Measurements from ENCODE around the gene INSR.
"Not testable (repeated sequence)": the region's sequence is repeated elsewhere in the genome, so short reads cannot be mapped to it uniquely, and the experiment has no call there.

Gene INSR

GRCh38 chr19:7188698-7189629 lies 105.2 kb downstream of the INSR start:
- no peak for DNase-seq

DNA sequence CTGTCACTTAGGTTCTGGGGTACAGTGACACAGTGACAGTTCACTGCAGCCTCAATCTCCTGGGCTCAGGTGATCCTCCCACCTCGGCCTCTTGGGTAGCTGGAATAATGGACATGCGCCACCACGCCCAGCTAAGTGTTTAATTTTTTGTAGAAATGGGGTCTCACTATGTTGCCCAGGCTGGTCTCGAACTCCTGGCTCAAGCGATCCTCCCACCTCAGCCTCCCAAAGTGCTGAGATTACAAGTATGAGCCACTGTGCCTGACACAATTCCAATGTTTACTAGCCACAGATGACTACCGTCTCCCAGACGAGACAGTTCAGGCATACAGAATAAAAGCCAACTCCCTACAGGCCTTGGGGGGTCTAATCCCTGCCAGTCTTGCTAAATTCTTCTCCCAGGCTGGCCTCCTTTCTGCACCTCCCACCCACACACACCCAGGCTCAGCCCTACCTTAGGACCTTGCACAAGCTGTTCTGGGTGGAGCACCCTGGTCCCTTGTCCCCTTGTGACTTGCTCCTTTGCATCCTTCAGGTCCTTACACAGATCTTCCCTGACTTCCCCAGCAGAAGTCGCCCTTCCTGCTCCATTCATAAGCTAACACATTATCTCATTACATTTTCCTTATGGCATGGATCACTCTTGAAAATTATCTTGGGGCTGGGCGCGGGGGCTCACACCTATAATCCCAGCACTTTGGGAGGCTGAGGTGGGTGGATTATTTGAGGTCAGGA lies 106.4 kb downstream of the INSR start:
- no peak for DNase-seq

DNA sequence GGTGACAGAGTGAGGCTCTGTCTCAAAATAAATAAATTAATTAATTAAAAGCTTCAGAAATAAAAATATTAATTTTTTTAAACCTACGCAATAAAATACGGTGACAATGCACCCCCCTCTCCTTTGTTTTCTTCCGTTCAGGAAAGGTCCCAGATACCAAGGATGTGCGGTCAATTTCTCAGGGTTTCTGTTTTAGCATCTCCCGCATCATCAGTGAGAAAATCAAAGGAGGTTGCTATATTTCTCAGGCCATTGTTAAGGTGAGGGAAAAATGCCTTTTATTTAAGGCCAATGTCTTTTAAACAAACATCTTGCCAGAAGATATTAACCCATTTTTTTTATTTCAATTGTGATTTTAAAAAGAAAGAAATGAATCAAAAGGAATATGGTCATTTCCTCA lies 111.7 kb downstream of the INSR start:
- DNase-seq: no peak

DNA sequence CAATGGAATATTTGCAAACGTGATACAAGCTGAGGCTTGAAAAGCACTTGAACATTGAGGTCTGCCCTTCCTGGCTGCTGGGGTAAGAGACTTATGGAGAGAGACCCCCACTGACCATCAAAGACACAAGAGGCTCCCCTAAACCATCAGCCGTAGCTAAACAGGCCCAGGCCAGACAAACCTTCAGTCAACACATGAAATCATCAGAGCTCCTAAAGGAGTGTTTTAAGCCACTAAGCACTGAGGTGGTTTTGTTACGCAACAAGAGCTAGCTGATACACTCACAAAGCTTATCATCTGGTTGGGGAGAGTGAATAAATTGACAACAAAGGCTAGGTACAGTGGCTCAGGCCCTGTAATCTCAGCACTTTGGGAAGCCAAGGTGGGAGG lies 114.3 kb downstream of the INSR start:
- DNase-seq: no peak

DNA sequence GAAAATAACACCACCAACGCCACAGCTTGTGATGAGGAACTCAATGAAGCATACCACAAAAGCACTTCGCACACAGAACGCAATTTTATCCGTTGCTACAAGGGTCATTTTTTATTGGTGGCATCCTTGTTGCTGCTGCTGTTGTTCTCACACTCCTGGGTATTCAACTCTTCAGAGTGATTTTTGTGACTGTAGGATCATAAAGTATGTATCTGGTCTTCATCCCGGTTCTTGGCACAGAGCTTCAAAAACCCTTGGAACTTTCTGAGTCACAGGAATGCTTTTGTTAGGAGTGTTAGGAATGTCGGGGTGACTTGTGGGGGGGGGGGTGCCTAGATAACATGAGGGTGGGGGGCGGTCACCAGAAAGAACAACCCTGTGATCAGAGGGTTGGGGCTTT lies 116.3 kb downstream of the INSR start:
- no peak for DNase-seq

GRCh38 chr19:7176792-7177191 lies 117.4 kb downstream of the INSR start:
- DNase-seq: no peak

- DNase-seq: no peak
These were observed 121.4 kb downstream of the INSR start for GRCh38 chr19:7172794-7173193.

GRCh38 chr19:7170983-7171382 lies 123.2 kb downstream of the INSR start:
- DNase-seq: no peak

GRCh38 chr19:7168941-7169340 lies 125.3 kb downstream of the INSR start:
- DNase-seq: no peak

DNA sequence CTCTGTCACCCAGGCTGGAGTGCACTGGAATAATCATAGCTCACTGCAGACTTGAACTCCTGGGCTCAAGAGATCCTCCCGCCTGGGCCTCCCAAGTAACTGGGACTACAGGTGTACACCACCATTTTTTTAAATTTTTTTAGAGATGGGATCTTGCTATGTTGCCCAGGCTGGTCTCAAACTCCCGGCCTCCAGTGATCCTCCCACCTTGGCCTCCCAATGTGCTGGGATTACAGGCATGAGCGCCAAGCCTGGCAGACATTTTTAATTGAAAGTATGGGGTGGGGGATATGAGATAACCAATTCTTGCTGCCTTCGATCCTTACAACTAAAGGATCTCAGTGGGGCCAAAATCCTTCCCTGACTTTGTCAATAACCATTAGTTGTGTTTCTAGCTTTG lies 132.9 kb downstream of the INSR start:
- no peak for DNase-seq

DNA sequence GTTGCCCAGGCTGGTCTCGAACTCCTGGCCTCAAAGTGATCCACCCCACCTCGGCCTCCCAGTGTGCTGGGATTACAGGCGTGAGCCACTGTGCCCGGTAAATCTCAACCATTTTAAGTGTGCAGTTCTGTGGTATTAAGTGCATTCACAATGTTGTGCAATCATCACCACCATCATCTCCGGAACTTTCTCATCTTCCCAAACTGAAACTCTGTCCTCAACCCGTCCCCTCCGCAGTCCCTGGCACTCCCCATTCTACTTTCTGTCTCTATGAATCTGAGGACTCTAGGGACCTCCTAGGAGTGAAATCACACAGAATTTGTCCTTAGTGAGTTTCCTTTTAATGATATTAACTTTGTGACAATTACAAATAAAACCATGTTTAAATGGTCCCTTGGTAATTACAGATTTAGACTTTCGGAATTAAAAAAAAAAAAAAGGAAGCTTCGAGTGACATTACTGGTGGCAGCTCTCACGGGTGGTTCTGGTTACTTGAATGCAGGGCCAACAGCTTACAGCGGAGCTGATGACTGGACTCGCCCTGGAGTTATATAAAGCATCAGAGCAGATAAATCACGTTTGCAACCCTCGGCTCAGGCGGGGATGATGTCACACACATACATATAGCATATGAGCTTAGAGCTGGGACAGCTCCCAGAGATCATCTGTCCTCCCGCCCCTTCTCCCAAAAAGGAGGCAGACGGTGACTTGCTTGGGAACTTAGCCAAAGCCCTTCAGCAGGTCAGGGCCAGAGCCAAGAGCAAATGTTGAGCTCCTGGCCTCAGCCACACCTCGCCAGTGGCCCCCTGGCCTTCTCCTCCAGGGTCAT lies 134.9 kb downstream of the INSR start:
- DNase-seq: no peak

GRCh38 chr19:7153022-7153421 lies 141.2 kb downstream of the INSR start:
- DNase-seq: no peak

GRCh38 chr19:7152568-7152967 lies 141.6 kb downstream of the INSR start:
- no peak for DNase-seq

- DNase-seq: no peak
These were observed 144.1 kb downstream of the INSR start for GRCh38 chr19:7149956-7150705.

GRCh38 chr19:7147119-7147675 lies 147.0 kb downstream of the INSR start:
- not testable (repeated sequence) for DNase-seq

DNA sequence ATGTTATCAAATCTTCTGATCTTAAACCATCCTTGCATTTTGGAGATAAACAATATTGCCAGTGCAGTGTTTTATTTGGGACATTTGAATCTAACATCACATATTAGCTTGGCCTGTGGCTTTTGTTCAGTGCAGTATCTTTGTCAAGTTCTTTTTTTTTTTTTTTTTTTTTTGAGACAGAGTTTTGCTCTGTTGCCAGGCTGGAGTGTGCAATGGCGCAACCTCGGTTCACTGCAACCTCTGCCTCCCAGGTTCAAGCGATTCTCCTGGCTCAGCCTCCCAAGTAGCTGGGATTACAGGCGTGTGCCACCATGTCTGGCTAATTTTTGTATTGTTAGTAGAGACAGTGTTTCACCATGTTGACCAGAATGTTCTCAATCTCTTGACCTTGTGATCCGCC lies 148.1 kb downstream of the INSR start:
- DNase-seq: not testable (repeated sequence)

GRCh38 chr19:7145494-7145893 lies 148.7 kb downstream of the INSR start:
- no peak for DNase-seq

- no peak for DNase-seq
These were observed 151.4 kb downstream of the INSR start for GRCh38 chr19:7142771-7143170.

- no peak for DNase-seq
These were observed 154.1 kb downstream of the INSR start for GRCh38 chr19:7140137-7140536.

DNA sequence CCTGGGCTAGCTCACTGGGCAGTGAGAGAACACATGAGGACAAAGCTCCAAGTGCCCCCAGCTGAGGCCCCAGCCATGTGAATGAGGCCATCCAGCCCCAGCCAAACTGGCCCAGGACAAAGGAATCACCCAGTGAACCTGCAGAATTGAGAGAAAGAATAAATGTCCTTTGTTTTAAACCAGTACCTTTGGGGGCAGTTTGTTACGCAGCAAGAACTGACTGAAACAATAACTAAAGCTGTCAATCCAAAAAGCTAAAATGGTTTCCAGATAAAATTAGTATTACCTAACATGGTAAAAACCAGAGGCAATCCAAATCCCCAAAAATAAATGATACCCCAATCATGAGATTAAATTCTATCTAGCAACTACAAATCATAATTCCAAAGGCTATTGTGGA lies 155.1 kb downstream of the INSR start:
- DNase-seq: no peak

DNA sequence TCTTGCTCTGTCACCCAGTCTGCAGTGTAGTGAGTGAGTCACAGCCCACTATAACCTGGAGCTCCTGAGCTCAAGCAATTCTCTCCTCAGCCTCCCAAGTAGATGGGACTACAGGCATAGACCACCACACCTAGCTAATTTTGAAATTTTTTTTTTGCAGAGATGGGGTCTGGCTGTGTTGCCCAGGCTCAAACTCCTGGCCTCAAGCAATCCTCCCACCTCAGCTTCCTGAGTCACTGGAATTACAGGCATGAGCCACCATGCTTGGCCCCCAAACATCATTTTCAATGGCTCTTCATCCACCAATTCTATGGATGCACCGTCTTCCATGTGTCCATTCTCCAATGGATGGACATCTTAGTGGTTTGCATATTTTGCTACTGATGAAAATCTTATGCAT lies 155.8 kb downstream of the INSR start:
- DNase-seq: no peak

DNA sequence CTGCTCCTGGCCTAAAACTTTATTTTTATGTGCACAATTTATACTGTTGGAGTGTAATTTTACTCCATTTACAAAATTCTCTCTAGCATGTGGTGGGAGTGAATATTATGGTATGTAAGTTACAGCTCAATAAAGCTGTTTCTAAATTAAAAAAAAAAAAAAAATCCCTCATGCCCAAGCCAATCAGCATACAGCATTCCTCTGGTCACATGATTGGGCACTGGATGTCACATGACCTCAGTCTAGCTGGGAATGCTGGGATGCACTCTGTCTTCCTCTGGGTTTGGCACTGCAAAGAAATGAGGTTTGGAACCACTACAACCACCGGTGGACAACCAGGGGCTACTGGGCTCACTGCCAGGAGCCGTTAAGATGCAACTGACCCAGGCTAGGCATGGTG lies 157.1 kb downstream of the INSR start:
- no peak for DNase-seq

All from NCI-H1436 treated with DMSO at 0.1 percent for 48 hours (cell line).